ENCODE data around the gene REPIN1. TPM values are rescaled to one million over a fixed set of nuclear protein-coding genes. Genes with fewer than 3 reads are reported as not detected.

The REPIN1 gene
- total RNA-seq, 1 donor from 2014 or later, result 148 TPM

GRCh38 chr7:150373049-150373801 is 4.6 kb downstream of the REPIN1 start:
- DNase-seq (ENCODE audit: low spot score, unreplicated experiment), result no peak
- Mint-ChIP-seq H3K27me3 (no peaks in the 10 kb centered on the region), H3K9me3 (ENCODE audit: low read depth) (no peaks in the 10 kb centered on the region), H3K4me3 (ENCODE audit: low read depth) (peak overlapping the region; percentile 42), H3K27ac (peak overlapping the region; percentile 30), H3K4me1 (ENCODE audit: low read depth) (peaks cover 37% of the 10 kb centered on the region), H3K36me3 (ENCODE audit: insufficient read depth) (peaks cover 14% of the 10 kb centered on the region)
- no peak for TF ChIP-seq CTCF (IDR thresholded peaks at IDR 0.05; ENCODE audit: unreplicated experiment)

- H3K36me3 Mint-ChIP-seq (ENCODE audit: insufficient read depth), result peaks cover 14% of the 10 kb centered on the region
- peaks cover 38% of the 10 kb centered on the region for H3K4me1 Mint-ChIP-seq (ENCODE audit: low read depth)
- H3K9me3 Mint-ChIP-seq (ENCODE audit: low read depth), result no peaks in the 10 kb centered on the region
- TF ChIP-seq CTCF (IDR thresholded peaks at IDR 0.05; ENCODE audit: unreplicated experiment), result no peak
- DNase-seq (ENCODE audit: low spot score, unreplicated experiment), result no peak
- no peaks in the 10 kb centered on the region for H3K27me3 Mint-ChIP-seq
- no peak overlapping the region for H3K27ac Mint-ChIP-seq
- no peak overlapping the region for H3K4me3 Mint-ChIP-seq (ENCODE audit: low read depth)
Observed at GRCh38 chr7:150374026-150374425, 5.4 kb downstream of the REPIN1 start.

GRCh38 chr7:150374472-150374871 is 5.8 kb downstream of the REPIN1 start:
- no peak for DNase-seq (ENCODE audit: low spot score, unreplicated experiment)
- Mint-ChIP-seq H3K27me3 (no peaks in the 10 kb centered on the region), H3K27ac (peak overlapping the region; percentile 56), H3K36me3 (ENCODE audit: insufficient read depth) (peaks cover 14% of the 10 kb centered on the region), H3K4me3 (ENCODE audit: low read depth) (no peak overlapping the region), H3K4me1 (ENCODE audit: low read depth) (peaks cover 36% of the 10 kb centered on the region), H3K9me3 (ENCODE audit: low read depth) (no peaks in the 10 kb centered on the region)
- no peak for TF ChIP-seq CTCF (IDR thresholded peaks at IDR 0.05; ENCODE audit: unreplicated experiment)

GRCh38 chr7:150375662-150376521 is 7.3 kb downstream of the REPIN1 start:
- DNase-seq (ENCODE audit: low spot score, unreplicated experiment), result no peak

More at GRCh38 chr7:150375662-150376521, 7.3 kb downstream of the REPIN1 start:
- peak overlapping the region; percentile 7 for H3K27ac Mint-ChIP-seq
- no peaks in the 10 kb centered on the region for H3K27me3 Mint-ChIP-seq
- H3K9me3 Mint-ChIP-seq (ENCODE audit: low read depth), result no peaks in the 10 kb centered on the region
- H3K4me1 Mint-ChIP-seq (ENCODE audit: low read depth), result peaks cover 36% of the 10 kb centered on the region
- TF ChIP-seq CTCF (IDR thresholded peaks at IDR 0.05; ENCODE audit: unreplicated experiment), result no peak
- H3K36me3 Mint-ChIP-seq (ENCODE audit: insufficient read depth), result peaks cover 10% of the 10 kb centered on the region
- no peak overlapping the region for H3K4me3 Mint-ChIP-seq (ENCODE audit: low read depth)
